K562 (cell line): ENCODE data around the gene AP3S2. TPM values are rescaled to one million over a fixed set of nuclear protein-coding genes. Genes with fewer than 3 reads are reported as not detected.

Source experiments
- CHD1 ChIP-seq: fragments of 200-600 bp; sonication (generic); IDR thresholded peaks from one replicate; pipeline ENCODE4 v1.6.1; 2012; ENCODE audit warnings: mild to moderate bottlenecking, moderate library complexity, low read length, inconsistent platforms
- COPS2 ChIP-seq: fragments of 450-650 bp; conservative IDR thresholded peaks from 2 replicates; pipeline ENCODE4 v1.6.1; 2016; ENCODE audit warnings: mild to moderate bottlenecking, moderate library complexity
- CUX1 ChIP-seq: fragments of 200-800 bp; sonication (Bioruptor generic); IDR thresholded peaks from 2 replicates; pipeline ENCODE4 v1.6.1; 2016; ENCODE audit warnings: missing genetic modification characterization, missing compliant biosample characterization
- KLF10 ChIP-seq: fragments of 250-450 bp; sonication (Bioruptor Pico); IDR thresholded peaks from 2 replicates; pipeline ENCODE4 v1.6.1; 2021; ENCODE audit warnings: matching md5 sums
- MECOM ChIP-seq: fragments of 250-450 bp; sonication (Bioruptor Pico); IDR thresholded peaks from 2 replicates; pipeline ENCODE4 v1.8.0; 2022; ENCODE audit warnings: inconsistent platforms
- NR3C1 ChIP-seq: sonication (generic); formaldehyde crosslinking; IDR thresholded peaks from 2 replicates; pipeline ENCODE4 v1.8.1; 2022; ENCODE audit warnings: missing genetic modification reagents
- ZBTB11 ChIP-seq, 3 experiments: fragments of 200-800 bp in 1 of 3; fragments of 250-450 bp in 1 of 3; fragments of 450-650 bp in 1 of 3; sonication (Bioruptor Pico) in 1 of 3; sonication (Bioruptor generic) in 1 of 3; formaldehyde crosslinking in 1 of 3; IDR thresholded peaks; 2 replicates each; pipeline versions ENCODE4 v1.6.1 to v1.8.0; 2016 to 2022; ENCODE audit warnings: mild to moderate bottlenecking in 2 of 3, missing genetic modification characterization in 2 of 3, missing compliant biosample characterization in 1 of 3, moderate library complexity in 1 of 3
- ZBTB9 ChIP-seq: fragments of 450-650 bp; formaldehyde crosslinking; IDR thresholded peaks from 2 replicates; pipeline ENCODE4 v1.4.0; 2020; ENCODE audit warnings: mild to moderate bottlenecking, moderate library complexity
- ZNF146 ChIP-seq: IDR thresholded peaks from one replicate; pipeline ENCODE4 v1.6.1; 2018; ENCODE audit warnings: missing compliant biosample characterization; ENCODE audit not compliant: unreplicated experiment
- polyA plus RNA-seq, 8 experiments: library from polyadenylated mRNA; depleted of rRNA in 4 of 8; stranded (reverse) in 5 of 8; unstranded in 3 of 8; fragments of >200 nt; fragmentation: Nextera tagmentation in 2 of 8; fragmentation: Illumina TruSeq in 1 of 8; extraction: Ambion mirVana in 2 of 8; extraction: Trizol in 1 of 8; gene quantifications; 2 replicates each; pipeline versions ENCODE4 v1.2.1 to v1.2.3, GENCODE V29; 2011 to 2014; ENCODE audit warnings: inconsistent platforms in 1 of 8, missing spikeins in 1 of 8
- total RNA-seq, 7 experiments: library from RNA; depleted of rRNA in 6 of 7; stranded (reverse); fragments of >200 nt in 6 of 7; fragmentation: Illumina TruSeq in 2 of 7; extraction: Trizol in 2 of 7; gene quantifications; 2 replicates each; pipeline versions ENCODE4 v1.2.1 to v1.2.3, GENCODE V29; 2011 to 2021; ENCODE audit warnings: low replicate concordance in 1 of 7
- TF ChIP-seq, protein P1 (sequence below), 2 experiments: fragments of 250-450 bp in 1 of 2; fragments of 450-650 bp in 1 of 2; sonication (Bioruptor Pico) in 1 of 2; IDR thresholded peaks; 2 replicates each; pipeline versions ENCODE4 v1.6.1 to v1.8.0; 2016 to 2021; ENCODE audit warnings: mild to moderate bottlenecking in 2 of 2, moderate library complexity in 2 of 2, missing compliant biosample characterization in 1 of 2, missing genetic modification characterization in 1 of 2
- TF ChIP-seq, protein P2 (sequence below): sonication (generic); formaldehyde crosslinking; IDR thresholded peaks from 2 replicates; pipeline ENCODE4 v1.8.1; 2023; ENCODE audit warnings: mild to moderate bottlenecking, missing genetic modification reagents, moderate library complexity

The AP3S2 gene
- total and polyA plus RNA-seq, 9 of the 15 experiments (the other 6 are each of a cell fraction or from before 2014, with no cell fraction given), result 16.4 to 54.1 (median 37.4) TPM

GRCh38 chr15:89893696-89894447 is at the start of gene AP3S2 (continued):
- TF ChIP-seq CUX1 (CRISPR knock-in tag) (0 out of 2 replicates have a peak, but pooled peaks have one; percentile 69), CHD1 (no peak), KLF10 (CRISPR knock-in tag) (no peak), ZBTB11 (CRISPR knock-in tag; IDR thresholded peaks at IDR 0.05) (peak; percentile 99 to 100 (median 100)), ZBTB9 (CRISPR knock-in tag) (no peak; the same call in 1 of the 2 replicates), MECOM (CRISPR knock-in tag) (no peak), COPS2 (no peak), NR3C1 (CRISPR knock-in tag) (0 out of 2 replicates have a peak, but pooled peaks have one; percentile 37), ZNF146 (CRISPR knock-in tag) (no peak)
- TF ChIP-seq, protein P1, sequence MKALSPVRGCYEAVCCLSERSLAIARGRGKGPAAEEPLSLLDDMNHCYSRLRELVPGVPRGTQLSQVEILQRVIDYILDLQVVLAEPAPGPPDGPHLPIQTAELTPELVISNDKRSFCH (CRISPR knock-in tag; IDR thresholded peaks at IDR 0.05), result no peak
- TF ChIP-seq, protein P1 (tag; IDR thresholded peaks at IDR 0.05), result peak; percentile 76; the same call in 1 of the 2 replicates
- TF ChIP-seq, protein P2, sequence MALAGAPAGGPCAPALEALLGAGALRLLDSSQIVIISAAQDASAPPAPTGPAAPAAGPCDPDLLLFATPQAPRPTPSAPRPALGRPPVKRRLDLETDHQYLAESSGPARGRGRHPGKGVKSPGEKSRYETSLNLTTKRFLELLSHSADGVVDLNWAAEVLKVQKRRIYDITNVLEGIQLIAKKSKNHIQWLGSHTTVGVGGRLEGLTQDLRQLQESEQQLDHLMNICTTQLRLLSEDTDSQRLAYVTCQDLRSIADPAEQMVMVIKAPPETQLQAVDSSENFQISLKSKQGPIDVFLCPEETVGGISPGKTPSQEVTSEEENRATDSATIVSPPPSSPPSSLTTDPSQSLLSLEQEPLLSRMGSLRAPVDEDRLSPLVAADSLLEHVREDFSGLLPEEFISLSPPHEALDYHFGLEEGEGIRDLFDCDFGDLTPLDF (CRISPR knock-in tag), result peak; percentile 72; the same call in 1 of the 2 replicates
